Astrocyte of the spinal cord (primary cell): ENCODE results near the gene STOX1.

Experiments
- DNase-seq: peaks from one replicate; pipeline ENCODE4 v3.0.0; 2011; ENCODE audit warnings: low read depth, low spot score
- H3K4me3 ChIP-seq: 2 replicates; pipeline ENCODE4 v1.5.1; 2011; ENCODE audit warnings: low read depth, mild to moderate bottlenecking, low read length, moderate library complexity
- in situ Hi-C: cut with HindIII; loops from 2 replicates; pipeline ENCODE4 v1.10.0; 2017; ENCODE audit warnings: low sequenced_read_pairs
- TF ChIP-seq, protein P1 (sequence below): IDR thresholded peaks from 2 replicates; pipeline ENCODE4 v1.5.1; 2012; ENCODE audit warnings: low read depth, mild to moderate bottlenecking, low read length, inconsistent platforms

STOX1 gene

DNA sequence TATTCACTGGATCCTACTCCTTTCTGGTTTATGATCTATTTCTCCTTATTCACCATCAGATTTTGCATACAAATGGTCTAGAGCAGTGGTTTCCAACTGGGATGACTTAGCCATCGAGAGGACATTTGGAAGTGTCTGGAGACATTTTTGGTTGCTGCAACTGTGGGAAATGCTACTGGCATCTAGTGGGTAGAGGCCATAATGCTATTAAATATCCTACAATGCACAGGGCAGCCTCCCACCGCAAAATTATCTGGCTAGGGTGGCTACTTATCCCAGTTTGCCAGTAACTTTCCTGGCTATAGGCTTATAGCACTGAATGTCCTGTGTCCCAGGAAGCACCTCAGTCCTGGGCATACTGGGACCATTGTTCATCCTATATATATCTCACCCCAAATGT is 52.3 kb downstream of the STOX1 start:
- H3K4me3 ChIP-seq, result no peak overlapping the region
- TF ChIP-seq, protein P1, sequence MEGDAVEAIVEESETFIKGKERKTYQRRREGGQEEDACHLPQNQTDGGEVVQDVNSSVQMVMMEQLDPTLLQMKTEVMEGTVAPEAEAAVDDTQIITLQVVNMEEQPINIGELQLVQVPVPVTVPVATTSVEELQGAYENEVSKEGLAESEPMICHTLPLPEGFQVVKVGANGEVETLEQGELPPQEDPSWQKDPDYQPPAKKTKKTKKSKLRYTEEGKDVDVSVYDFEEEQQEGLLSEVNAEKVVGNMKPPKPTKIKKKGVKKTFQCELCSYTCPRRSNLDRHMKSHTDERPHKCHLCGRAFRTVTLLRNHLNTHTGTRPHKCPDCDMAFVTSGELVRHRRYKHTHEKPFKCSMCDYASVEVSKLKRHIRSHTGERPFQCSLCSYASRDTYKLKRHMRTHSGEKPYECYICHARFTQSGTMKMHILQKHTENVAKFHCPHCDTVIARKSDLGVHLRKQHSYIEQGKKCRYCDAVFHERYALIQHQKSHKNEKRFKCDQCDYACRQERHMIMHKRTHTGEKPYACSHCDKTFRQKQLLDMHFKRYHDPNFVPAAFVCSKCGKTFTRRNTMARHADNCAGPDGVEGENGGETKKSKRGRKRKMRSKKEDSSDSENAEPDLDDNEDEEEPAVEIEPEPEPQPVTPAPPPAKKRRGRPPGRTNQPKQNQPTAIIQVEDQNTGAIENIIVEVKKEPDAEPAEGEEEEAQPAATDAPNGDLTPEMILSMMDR, result no peak
- in situ Hi-C loops, result no loop called here
- DNase-seq, result no peak

- TF ChIP-seq, protein P1, result no peak
- in situ Hi-C loops, result no loop called here
Measured at GRCh38 chr10:68880181-68880580, 52.9 kb downstream of the STOX1 start.

GRCh38 chr10:68895041-68895440 is 67.7 kb downstream of the STOX1 start:
- in situ Hi-C loops, result no loop called here
- H3K4me3 ChIP-seq, result no peak overlapping the region
- DNase-seq, result no peak
- TF ChIP-seq, protein P1, result no peak

More at GRCh38 chr10:68880181-68880580, 52.9 kb downstream of the STOX1 start:
- DNase-seq, result no peak
- no peak overlapping the region for H3K4me3 ChIP-seq

- peak; percentile 74 for DNase-seq
- in situ Hi-C loops, result no loop called here
- TF ChIP-seq, protein P1, result peak; percentile 48
- no peak overlapping the region for H3K4me3 ChIP-seq
Measured at GRCh38 chr10:68897336-68897741, 70.0 kb downstream of the STOX1 start.

GRCh38 chr10:68899186-68899745 is 71.9 kb downstream of the STOX1 start:
- H3K4me3 ChIP-seq, result no peak overlapping the region
- TF ChIP-seq, protein P1, result no peak
- DNase-seq, result no peak
- in situ Hi-C loops, result no loop called here

DNA sequence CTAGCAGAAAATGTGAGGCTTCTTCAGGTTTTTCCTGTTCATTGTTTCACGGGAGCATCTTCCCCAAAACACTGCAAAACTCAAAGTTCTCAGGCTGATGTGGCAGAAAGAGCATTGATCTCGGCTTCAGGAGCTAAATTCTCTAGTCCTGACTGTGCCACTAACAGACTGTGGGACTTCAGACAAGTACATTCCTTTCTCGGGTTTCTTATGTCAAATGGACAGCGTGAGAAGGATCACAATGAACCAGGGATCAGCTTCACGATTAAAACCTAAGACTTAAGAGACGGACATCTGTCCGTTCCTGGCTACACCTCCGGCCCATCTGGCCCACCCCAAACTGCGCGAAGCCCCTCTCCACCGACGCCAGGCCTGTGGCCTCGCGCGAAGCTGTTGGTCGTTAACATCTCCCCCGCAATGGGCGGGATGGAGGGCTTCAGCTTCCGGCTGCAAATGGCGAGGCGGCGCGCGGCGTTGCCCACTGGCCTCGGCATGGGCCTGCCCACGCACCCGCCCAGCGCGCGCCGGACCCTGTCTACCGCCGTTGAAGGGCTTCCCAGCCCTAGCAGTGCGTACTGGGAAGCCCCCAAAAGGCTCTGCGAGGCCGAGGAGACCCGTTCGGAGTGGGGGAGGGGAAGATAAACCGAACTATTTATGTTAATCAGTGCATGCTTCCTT is 73.2 kb downstream of the STOX1 start:
- H3K4me3 ChIP-seq, result peak overlapping the region; percentile 81
- in situ Hi-C loops, result no loop called here
- no peak for DNase-seq
- TF ChIP-seq, protein P1, result no peak
